GM19023 (cell line): ENCODE results near the gene MELTF.
"Not testable (repeated sequence)": the region's sequence is repeated elsewhere in the genome, so short reads cannot be mapped to it uniquely, and the experiment has no call there.

Experiments
- ATAC-seq: cut with Tn5 transposase; IDR thresholded peaks from one replicate; pipeline ENCODE4 v1.9.1; 2021; ENCODE audit warnings: mild to moderate bottlenecking, moderate library complexity; ENCODE audit not compliant: unreplicated experiment

Gene MELTF

GRCh38 chr3:197029511-197030167, at the start of gene MELTF:
Gene MELTF (minus strand): TSS chr3:197029817. CDS start chr3:197029702, 115 bp downstream.
- peak; percentile 81 for ATAC-seq

- no peak for ATAC-seq
These were observed 46.8 kb upstream of the MELTF start for GRCh38 chr3:197076415-197076814.

GRCh38 chr3:197068077-197068476, 38.5 kb upstream of the MELTF start:
- ATAC-seq = no peak

GRCh38 chr3:197064771-197065170, 35.2 kb upstream of the MELTF start:
- no peak for ATAC-seq

- ATAC-seq = no peak
These were observed 32.8 kb upstream of the MELTF start for GRCh38 chr3:197062446-197062845.

GRCh38 chr3:197051637-197052036, 22.0 kb upstream of the MELTF start:
- not testable (repeated sequence) for ATAC-seq

GRCh38 chr3:197050511-197050910, 20.9 kb upstream of the MELTF start:
- ATAC-seq = no peak

- no peak for ATAC-seq
These were observed 12.9 kb upstream of the MELTF start for GRCh38 chr3:197042539-197042938.

- no peak for ATAC-seq
These were observed 12.4 kb upstream of the MELTF start for GRCh38 chr3:197041875-197042488.

GRCh38 chr3:197040658-197041057, 11.0 kb upstream of the MELTF start:
- ATAC-seq = no peak

- no peak for ATAC-seq
These were observed 9.3 kb upstream of the MELTF start for GRCh38 chr3:197038679-197039462.

- no peak for ATAC-seq
These were observed 6.0 kb upstream of the MELTF start for GRCh38 chr3:197035577-197035976.

- ATAC-seq = not testable (repeated sequence)
These were observed 5.2 kb upstream of the MELTF start for GRCh38 chr3:197034778-197035177.

GRCh38 chr3:197033764-197034163, 4.1 kb upstream of the MELTF start:
- ATAC-seq = not testable (repeated sequence)

GRCh38 chr3:197031315-197032285, 2.0 kb upstream of the MELTF start:
- no peak for ATAC-seq

GRCh38 chr3:197030379-197031314, 1.0 kb upstream of the MELTF start:
- no peak for ATAC-seq

GRCh38 chr3:197028728-197029510, 698 bp downstream of the MELTF start:
- ATAC-seq = peak; percentile 5

- no peak for ATAC-seq
These were observed 1.5 kb downstream of the MELTF start for GRCh38 chr3:197027896-197028727.
